Common myeloid progenitor, CD34-positive (primary cell): ENCODE results near the gene PRKCA.
A peak's percentile ranks its signal among the peaks of the same experiment; 100 is the strongest.

Experiments used
- CTCF ChIA-PET: fragments of 350-600 bp; sonication (Branson Sonifier 250); formaldehyde crosslinking; loops from one replicate; lab custom pipeline; 2021; ENCODE audit warnings: antibody characterized with exemption; lab: Charles Lee
- POLR2A ChIA-PET: fragments of 350-600 bp; sonication (Branson Sonifier 250); formaldehyde crosslinking; loops from one replicate; lab custom pipeline; 2021; ENCODE audit warnings: antibody characterized with exemption; lab: Charles Lee
- DNase-seq, 3 donors: peaks; one replicate each; pipeline versions ENCODE4 v3.0.0 to v3.0.0-alpha.2; 2013
- H3K27ac ChIP-seq, 2 experiments: 1 replicate in 1 of 2; 2 replicates in 1 of 2; pipeline ENCODE4 v1.7.0; 2013; ENCODE audit warnings: inconsistent platforms in 2 of 2, low read length in 2 of 2, mild to moderate bottlenecking in 2 of 2, low read depth in 1 of 2, moderate library complexity in 1 of 2; ENCODE audit not compliant: severe bottlenecking in 2 of 2, insufficient read depth in 1 of 2, poor library complexity in 1 of 2
- H3K27me3 ChIP-seq, 5 experiments: replicated peaks in 2 of 5; 1 replicate in 3 of 5; 2 replicates in 2 of 5; pipeline versions ENCODE4 v1.6.1 to v1.7.0; 2013; ENCODE audit warnings: low read length in 4 of 5, mild to moderate bottlenecking in 2 of 5, moderate library complexity in 2 of 5, inconsistent platforms in 1 of 5; ENCODE audit not compliant: insufficient read depth in 5 of 5, control insufficient read depth in 4 of 5
- H3K36me3 ChIP-seq, 4 experiments: 1 replicate in 2 of 4; 2 replicates in 2 of 4; pipeline versions ENCODE4 v1.6.1 to v1.7.0; 2013; ENCODE audit warnings: low read length in 3 of 4, control low read depth in 1 of 4, mild to moderate bottlenecking in 1 of 4; ENCODE audit not compliant: control insufficient read depth in 4 of 4, insufficient read depth in 4 of 4
- H3K4me1 ChIP-seq, 4 experiments: 1 replicate in 3 of 4; 2 replicates in 1 of 4; pipeline versions ENCODE4 v1.6.1 to v1.7.1; 2013; ENCODE audit warnings: low read length in 3 of 4, mild to moderate bottlenecking in 3 of 4, control low read depth in 1 of 4, inconsistent platforms in 1 of 4, moderate library complexity in 1 of 4; ENCODE audit not compliant: control insufficient read depth in 4 of 4, insufficient read depth in 4 of 4; ENCODE audit errors: control extremely low read depth in 1 of 4
- H3K4me3 ChIP-seq, 7 experiments: 1 replicate in 4 of 7; 2 replicates in 3 of 7; pipeline versions ENCODE4 v1.5.1 to v1.7.0; 2013; ENCODE audit warnings: mild to moderate bottlenecking in 7 of 7, low read length in 6 of 7, moderate library complexity in 6 of 7, inconsistent platforms in 2 of 7, low read depth in 2 of 7, control low read depth in 1 of 7; ENCODE audit not compliant: insufficient read depth in 4 of 7, control insufficient read depth in 1 of 7; ENCODE audit errors: extremely low read depth in 1 of 7
- H3K9me3 ChIP-seq, 5 experiments: 1 replicate in 4 of 5; 2 replicates in 1 of 5; pipeline versions ENCODE4 v1.6.1 to v1.7.1; 2013; ENCODE audit warnings: low read length in 4 of 5, mild to moderate bottlenecking in 2 of 5, inconsistent platforms in 1 of 5, low read depth in 1 of 5, moderate library complexity in 1 of 5; ENCODE audit not compliant: control insufficient read depth in 4 of 5, insufficient read depth in 2 of 5; ENCODE audit errors: control extremely low read depth in 1 of 5
- WGBS: methylation state at CpG from one replicate; pipeline ENCODE4 v1.1.5; 2013; ENCODE audit not compliant: insufficient coverage; 5-methylcytosine and 5-hydroxymethylcytosine counted together

Gene PRKCA

DNA sequence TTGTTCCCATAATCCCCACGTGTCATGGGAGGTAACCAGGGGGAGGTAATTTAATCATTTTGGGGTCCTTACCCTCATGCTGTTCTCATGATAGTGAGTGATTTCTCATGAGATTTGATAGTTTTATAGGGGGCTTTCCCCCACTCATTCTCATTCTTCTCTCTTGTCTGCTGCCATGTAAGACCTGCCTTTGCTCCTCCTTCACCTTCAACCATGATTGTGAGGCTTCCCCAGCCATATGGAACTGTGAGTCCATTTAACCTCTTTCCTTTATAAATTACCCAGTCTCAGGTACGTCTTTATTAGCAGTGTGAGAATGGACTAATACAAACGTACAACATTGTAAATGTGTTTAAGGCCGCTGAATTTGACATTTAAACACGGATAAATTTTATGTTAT is 37.7 kb upstream of the PRKCA start:
- H3K4me3 ChIP-seq, result no peak overlapping the region
- H3K27ac ChIP-seq, result no peak overlapping the region
- H3K9me3 ChIP-seq, result peaks cover 0 to 2% (median 0%) of the 10 kb centered on the region in 5 experiments
- WGBS, result no CpG with 5 or more reads among the region's 5 CpGs
- H3K4me1 ChIP-seq, result no peaks in the 10 kb centered on the region
- ChIA-PET CTCF (no interaction called here), POLR2A (no interaction called here)
- no peak for DNase-seq
- H3K36me3 ChIP-seq, result no peaks in the 10 kb centered on the region
- H3K27me3 ChIP-seq, result peaks cover 0 to 4% (median 2%) of the 10 kb centered on the region in 5 experiments

DNA sequence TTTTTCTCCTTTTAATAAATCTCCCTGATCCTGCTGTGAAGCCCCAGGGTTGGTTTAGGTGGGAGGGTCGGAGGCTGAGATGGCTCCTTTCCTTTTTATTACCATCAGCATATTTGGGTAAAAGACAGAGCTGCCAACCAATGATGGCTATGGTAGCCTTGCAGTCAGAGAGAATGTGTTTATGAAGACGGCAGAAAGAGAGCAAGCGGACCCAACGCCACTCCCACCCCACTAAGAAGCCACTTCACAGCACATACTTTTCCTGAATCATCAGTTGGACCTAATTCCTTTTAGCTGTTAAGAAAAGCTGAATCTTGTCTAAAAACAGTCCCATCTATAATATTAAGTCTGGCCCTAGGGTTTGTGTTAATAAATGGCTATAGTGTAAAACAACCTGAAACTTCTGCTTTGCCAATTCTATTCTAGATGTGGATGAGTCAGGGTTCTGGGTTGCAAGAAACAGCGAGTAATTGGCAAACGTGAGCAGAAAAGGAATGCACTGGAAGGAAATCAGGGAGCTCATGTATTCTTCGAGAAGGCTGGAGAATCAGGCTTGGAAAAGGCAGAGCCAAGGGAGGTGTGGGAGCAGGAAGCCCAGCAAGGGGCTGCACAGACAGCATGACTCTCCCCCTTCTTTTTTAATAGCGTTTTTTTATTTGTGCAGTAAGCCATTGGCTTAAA is 34.0 kb upstream of the PRKCA start:
- H3K27ac ChIP-seq, result no peak overlapping the region
- 80% methylated on average over 5 of the region's 8 CpGs for whole genome bisulfite sequencing
- no peak for DNase-seq
- H3K4me1 ChIP-seq, result no peaks in the 10 kb centered on the region
- H3K36me3 ChIP-seq, result no peaks in the 10 kb centered on the region
- ChIA-PET CTCF (no interaction called here), POLR2A (interaction anchor here (0.6 kb wide), 1 partner anchor 128 kb away, joined by 3 read pairs; no protein-coding TSS in a partner anchor)
- H3K9me3 ChIP-seq, result peaks cover 0 to 8% (median 0%) of the 10 kb centered on the region in 5 experiments
- H3K4me3 ChIP-seq, result no peak overlapping the region
- no peaks in the 10 kb centered on the region for H3K27me3 ChIP-seq

GRCh38 chr17:66270106-66270505 is 32.3 kb upstream of the PRKCA start:
- DNase-seq, result peak in 1 of 3 donors; percentile 3
- no CpG with 5 or more reads among the region's 2 CpGs for WGBS
- Histone ChIP-seq H3K36me3 (no peaks in the 10 kb centered on the region), H3K27ac (no peak overlapping the region), H3K4me1 (no peaks in the 10 kb centered on the region), H3K27me3 (peaks cover 0 to 3% (median 0%) of the 10 kb centered on the region in 5 experiments), H3K4me3 (no peak overlapping the region), H3K9me3 (peaks cover 0 to 8% (median 0%) of the 10 kb centered on the region in 5 experiments)
- ChIA-PET POLR2A (no interaction called here), CTCF (no interaction called here)

DNA sequence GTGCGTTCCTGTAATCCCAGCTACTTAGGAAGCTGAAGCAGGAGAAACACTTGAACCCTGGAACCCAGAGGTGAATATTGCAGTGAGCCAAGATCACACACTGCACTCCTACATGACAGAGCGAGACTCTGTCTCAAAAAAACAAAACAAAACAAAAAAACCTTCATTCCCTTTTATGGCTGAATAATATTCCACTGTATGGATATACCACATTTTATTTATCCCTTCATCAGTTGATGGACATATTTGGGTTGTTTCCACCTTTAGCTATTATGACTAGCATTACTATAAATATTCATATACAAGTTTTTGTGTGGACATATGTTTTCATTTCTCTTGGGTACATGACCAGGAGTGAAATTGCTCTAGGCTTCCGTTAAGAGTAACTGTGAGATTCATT is 30.9 kb upstream of the PRKCA start:
- Histone ChIP-seq H3K36me3 (no peaks in the 10 kb centered on the region), H3K27ac (no peak overlapping the region), H3K4me3 (no peak overlapping the region), H3K27me3 (peaks cover 0 to 3% (median 0%) of the 10 kb centered on the region in 5 experiments), H3K9me3 (peaks cover 0 to 8% (median 0%) of the 10 kb centered on the region in 5 experiments), H3K4me1 (no peaks in the 10 kb centered on the region)
- no peak for DNase-seq
- WGBS, result 100% methylated on average over 2 of the region's 3 CpGs
- CTCF ChIA-PET, result no interaction called here
- POLR2A ChIA-PET, result no interaction called here

DNA sequence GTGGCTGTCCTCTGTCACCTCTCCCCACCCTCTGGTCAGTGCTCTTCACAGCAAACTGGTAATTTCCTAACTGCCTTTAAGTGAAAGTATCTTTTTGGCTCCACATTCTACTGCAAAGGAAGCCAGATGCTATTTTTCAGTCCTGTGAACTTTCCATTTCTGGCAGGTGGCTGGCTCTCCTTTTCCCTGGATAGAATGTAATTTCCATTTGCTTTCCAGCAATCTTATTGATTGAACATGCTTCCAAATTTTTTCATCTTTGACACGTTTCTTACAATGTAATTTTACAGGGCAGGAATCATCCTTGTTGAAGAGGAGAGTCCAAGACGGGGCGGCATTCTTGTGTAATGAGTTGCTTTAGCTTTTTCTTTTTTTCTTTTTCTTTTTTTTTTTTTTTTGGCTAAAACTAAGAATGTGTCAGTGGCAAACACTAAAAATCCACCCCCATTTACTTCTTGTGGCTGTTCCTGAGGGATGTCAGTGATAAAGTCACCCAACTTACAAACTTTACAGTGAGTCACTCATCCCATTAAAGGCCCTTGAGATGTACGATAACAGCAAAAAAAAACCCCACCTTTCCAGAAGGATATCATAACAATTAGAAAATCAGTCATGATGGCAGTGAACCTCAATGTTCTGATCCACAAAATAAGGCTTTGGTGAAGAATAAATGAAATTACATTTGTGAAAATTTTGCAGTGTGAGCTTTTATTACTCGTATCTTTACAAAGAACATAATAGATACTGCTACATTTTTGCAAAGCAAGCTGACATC is 29.4 kb upstream of the PRKCA start:
- Histone ChIP-seq H3K4me3 (no peak overlapping the region), H3K27ac (no peak overlapping the region), H3K4me1 (no peaks in the 10 kb centered on the region), H3K36me3 (no peaks in the 10 kb centered on the region), H3K9me3 (peaks cover 0 to 8% (median 0%) of the 10 kb centered on the region in 5 experiments), H3K27me3 (peaks cover 0 to 3% (median 0%) of the 10 kb centered on the region in 5 experiments)
- no peak for DNase-seq
- POLR2A ChIA-PET, result no interaction called here
- CTCF ChIA-PET, result interaction anchor here (0.7 kb wide), 1 partner anchor 312 kb away, joined by 3 read pairs; no protein-coding TSS in a partner anchor
- WGBS, result no CpG with 5 or more reads among the region's 5 CpGs

DNA sequence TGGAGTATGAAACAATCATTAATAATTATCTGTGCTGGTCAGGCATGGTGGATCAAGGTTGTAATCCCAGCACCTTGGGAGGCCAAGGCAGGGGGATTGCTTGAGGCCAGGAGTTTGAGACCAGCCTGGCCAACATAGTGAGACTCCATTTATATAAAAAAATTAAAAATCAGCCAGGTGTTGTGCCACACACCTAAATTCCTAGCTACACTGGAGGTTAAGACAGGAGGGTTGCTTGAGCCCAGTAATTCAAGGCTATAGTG is 28.9 kb upstream of the PRKCA start:
- H3K27me3 ChIP-seq, result peaks cover 0 to 3% (median 0%) of the 10 kb centered on the region in 5 experiments
- peaks cover 0 to 8% (median 0%) of the 10 kb centered on the region in 5 experiments for H3K9me3 ChIP-seq
- H3K36me3 ChIP-seq, result no peaks in the 10 kb centered on the region
- ChIA-PET POLR2A (no interaction called here), CTCF (interaction anchor here (0.7 kb wide), 1 partner anchor 311 kb away, joined by 3 read pairs; no protein-coding TSS in a partner anchor)
- no peak overlapping the region for H3K4me3 ChIP-seq
- DNase-seq, result no peak
- no peak overlapping the region for H3K27ac ChIP-seq
- H3K4me1 ChIP-seq, result no peaks in the 10 kb centered on the region

DNA sequence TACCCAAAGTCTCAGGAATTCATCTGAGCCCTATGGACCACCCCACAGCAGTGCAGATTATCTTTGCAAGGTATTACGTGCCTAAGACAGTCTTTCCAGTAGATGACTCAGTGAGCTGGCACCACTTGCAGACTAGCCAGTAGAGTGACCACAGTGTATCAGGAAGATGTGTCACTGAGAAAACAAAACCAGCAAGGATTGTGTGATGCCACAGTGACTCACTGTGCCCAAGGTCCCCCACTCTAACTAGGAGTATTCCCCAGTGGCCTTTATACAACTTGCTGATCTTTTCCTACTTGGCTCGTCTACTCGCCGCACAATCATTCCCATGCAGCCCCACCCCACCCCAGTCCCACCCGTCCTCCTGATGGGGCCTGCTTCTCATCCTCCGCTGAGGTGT is 26.8 kb upstream of the PRKCA start:
- peaks cover 0 to 3% (median 0%) of the 10 kb centered on the region in 5 experiments for H3K27me3 ChIP-seq
- DNase-seq, result peak in 1 of 3 donors; percentile 3
- H3K27ac ChIP-seq, result no peak overlapping the region
- ChIA-PET CTCF (interaction anchor here (0.6 to 1.2 kb wide), 2 partner anchors 11 to 262 kb away, joined by 3 read pairs; no protein-coding TSS in a partner anchor), POLR2A (no interaction called here)
- H3K4me3 ChIP-seq, result no peak overlapping the region
- H3K4me1 ChIP-seq, result no peaks in the 10 kb centered on the region
- H3K36me3 ChIP-seq, result no peaks in the 10 kb centered on the region
- 98% methylated on average over 6 of the region's 6 CpGs for WGBS
- peaks cover 0 to 8% (median 0%) of the 10 kb centered on the region in 5 experiments for H3K9me3 ChIP-seq
